WERI-Rb-1 (cell line): Measurements from ENCODE around the gene KCNJ16.

Source experiments
- DNase-seq: peaks from one replicate; pipeline ENCODE4 v3.0.0-alpha.2; 2020
- H3K27ac ChIP-seq: fragments of 250-450 bp; sonication (Bioruptor Pico); 2 replicates; pipeline ENCODE4 v1.5.1; 2020; ENCODE audit warnings: mild to moderate bottlenecking, moderate library complexity
- H3K27me3 ChIP-seq: fragments of 250-450 bp; sonication (Bioruptor Pico); 2 replicates; pipeline ENCODE4 v1.5.1; 2021; ENCODE audit warnings: mild to moderate bottlenecking, low read depth, moderate library complexity; ENCODE audit not compliant: insufficient read depth, severe bottlenecking
- H3K36me3 ChIP-seq: fragments of 250-450 bp; sonication (Bioruptor Pico); 2 replicates; pipeline ENCODE4 v1.5.1; 2020; ENCODE audit warnings: mild to moderate bottlenecking, moderate library complexity
- H3K4me3 ChIP-seq: 2 replicates; pipeline ENCODE4 v1.5.1; 2011; ENCODE audit warnings: low read depth, mild to moderate bottlenecking, control low read depth, low read length
- H3K9me3 ChIP-seq: fragments of 250-450 bp; sonication (Bioruptor Pico); 2 replicates; pipeline ENCODE4 v1.5.1; 2021; ENCODE audit warnings: mild to moderate bottlenecking, moderate library complexity; ENCODE audit not compliant: severe bottlenecking
- TF ChIP-seq, protein P1 (sequence below): IDR thresholded peaks from 2 replicates; pipeline ENCODE4 v1.5.1; 2011; ENCODE audit warnings: low read depth, mild to moderate bottlenecking, control low read depth, inconsistent platforms, low read length

Gene KCNJ16

DNA sequence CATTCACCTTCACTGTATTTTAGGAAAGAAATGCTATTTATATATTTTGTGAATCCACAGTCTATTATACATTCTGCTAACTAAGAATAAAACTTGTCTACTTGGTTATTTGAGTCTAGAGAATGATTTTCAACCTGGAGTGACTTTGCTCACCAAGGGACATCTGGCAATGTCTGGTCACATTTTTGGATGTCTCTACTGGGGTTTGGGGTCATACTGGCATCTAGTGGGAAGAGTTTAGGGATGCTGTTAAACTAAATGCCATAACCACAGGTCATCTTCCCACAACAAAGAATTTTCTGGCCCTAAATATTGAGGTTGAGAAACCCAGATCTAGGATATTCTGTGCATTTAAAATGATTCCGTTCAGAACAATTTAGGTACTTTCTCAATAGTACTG is 26.0 kb downstream of the KCNJ16 start:
- DNase-seq = no peak

DNA sequence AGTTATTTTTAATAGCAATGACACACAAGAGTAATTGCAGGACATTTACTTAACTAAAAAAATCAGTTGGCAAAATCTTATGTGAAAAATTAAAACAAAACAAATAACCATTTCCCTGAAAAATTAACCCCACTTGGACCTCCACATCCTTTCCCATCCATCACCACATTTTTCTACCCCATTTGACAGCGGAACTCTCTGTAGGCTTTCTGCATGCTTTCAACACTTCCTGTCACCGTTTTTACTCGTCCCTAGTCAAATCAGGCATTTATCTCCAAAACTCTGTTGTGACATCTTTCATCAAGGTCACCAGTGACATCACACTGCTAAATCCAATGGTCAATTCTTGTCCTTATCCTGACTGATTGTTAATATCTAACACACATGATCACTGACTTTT is 27.5 kb downstream of the KCNJ16 start:
- no peak for DNase-seq
- Histone ChIP-seq H3K4me3 (no peak overlapping the region), H3K36me3 (no peaks in the 10 kb centered on the region), H3K9me3 (peaks cover 2% of the 10 kb centered on the region), H3K27ac (no peak overlapping the region), H3K27me3 (no peaks in the 10 kb centered on the region)
- TF ChIP-seq, protein P1, sequence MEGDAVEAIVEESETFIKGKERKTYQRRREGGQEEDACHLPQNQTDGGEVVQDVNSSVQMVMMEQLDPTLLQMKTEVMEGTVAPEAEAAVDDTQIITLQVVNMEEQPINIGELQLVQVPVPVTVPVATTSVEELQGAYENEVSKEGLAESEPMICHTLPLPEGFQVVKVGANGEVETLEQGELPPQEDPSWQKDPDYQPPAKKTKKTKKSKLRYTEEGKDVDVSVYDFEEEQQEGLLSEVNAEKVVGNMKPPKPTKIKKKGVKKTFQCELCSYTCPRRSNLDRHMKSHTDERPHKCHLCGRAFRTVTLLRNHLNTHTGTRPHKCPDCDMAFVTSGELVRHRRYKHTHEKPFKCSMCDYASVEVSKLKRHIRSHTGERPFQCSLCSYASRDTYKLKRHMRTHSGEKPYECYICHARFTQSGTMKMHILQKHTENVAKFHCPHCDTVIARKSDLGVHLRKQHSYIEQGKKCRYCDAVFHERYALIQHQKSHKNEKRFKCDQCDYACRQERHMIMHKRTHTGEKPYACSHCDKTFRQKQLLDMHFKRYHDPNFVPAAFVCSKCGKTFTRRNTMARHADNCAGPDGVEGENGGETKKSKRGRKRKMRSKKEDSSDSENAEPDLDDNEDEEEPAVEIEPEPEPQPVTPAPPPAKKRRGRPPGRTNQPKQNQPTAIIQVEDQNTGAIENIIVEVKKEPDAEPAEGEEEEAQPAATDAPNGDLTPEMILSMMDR = no peak

More for the DNA sequence above, 26.0 kb downstream of the KCNJ16 start:
- H3K4me3 ChIP-seq = no peak overlapping the region
- H3K27ac ChIP-seq = no peak overlapping the region
- H3K9me3 ChIP-seq = peaks cover 2% of the 10 kb centered on the region
- TF ChIP-seq, protein P1 = no peak
- no peaks in the 10 kb centered on the region for H3K36me3 ChIP-seq
- H3K27me3 ChIP-seq = no peaks in the 10 kb centered on the region

DNA sequence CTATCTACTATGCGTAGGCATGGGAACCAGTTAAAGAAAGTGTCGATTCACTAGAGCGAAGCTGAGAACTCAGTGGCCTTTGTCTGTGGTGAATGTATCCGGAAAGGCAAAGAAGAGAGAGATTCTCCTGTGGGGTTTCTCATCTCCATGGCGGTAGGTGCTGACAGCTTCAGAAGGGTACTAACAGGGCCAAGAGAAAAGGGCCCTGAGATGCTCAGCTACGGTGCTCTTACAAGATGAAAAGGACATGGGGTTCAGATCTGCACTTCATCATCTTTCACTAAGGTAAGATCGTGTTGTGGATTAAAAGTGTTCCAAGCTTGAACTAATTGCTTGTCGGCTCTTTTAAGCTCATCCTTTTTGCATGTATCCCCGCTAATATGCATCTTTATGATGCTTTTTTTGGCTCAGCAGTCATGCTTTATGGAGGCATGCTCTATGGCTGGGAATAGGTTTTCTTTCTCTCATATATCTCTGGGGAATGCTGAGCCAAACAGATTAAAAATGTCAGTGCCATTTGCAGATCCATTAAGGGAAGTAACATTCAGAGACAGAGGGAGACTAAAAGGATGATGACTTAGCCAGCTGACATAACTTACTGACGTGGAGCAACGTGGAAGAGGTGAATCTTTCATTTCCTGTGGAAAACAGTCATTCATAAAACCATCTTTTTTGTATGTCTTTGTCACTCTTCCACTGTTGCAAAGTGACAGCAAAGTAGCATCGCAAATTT is 29.9 kb downstream of the KCNJ16 start:
- no peaks in the 10 kb centered on the region for H3K36me3 ChIP-seq
- TF ChIP-seq, protein P1 = no peak
- DNase-seq = no peak
- H3K9me3 ChIP-seq = peaks cover 15% of the 10 kb centered on the region
- no peak overlapping the region for H3K27ac ChIP-seq
- no peaks in the 10 kb centered on the region for H3K27me3 ChIP-seq
- no peak overlapping the region for H3K4me3 ChIP-seq

DNA sequence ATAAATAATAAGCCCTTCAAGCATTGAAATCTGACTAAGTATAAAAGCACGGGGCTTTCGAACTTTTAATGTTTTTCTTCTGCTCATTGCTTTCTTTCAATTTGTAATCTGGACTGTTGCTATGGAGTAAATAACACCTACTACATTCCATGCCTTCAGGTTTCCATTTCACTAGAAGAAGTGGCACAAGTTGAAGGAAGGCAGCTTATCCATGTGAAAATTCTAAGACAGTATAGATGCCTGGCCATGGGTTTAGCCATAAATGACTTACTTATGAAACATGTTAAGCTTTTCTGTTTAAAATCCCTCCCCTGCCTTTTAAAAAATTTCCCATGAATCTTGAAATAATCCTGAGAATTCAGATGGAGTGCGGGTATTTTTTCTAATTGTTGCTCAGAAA is 30.6 kb downstream of the KCNJ16 start:
- Histone ChIP-seq H3K27me3 (no peaks in the 10 kb centered on the region), H3K36me3 (no peaks in the 10 kb centered on the region), H3K4me3 (no peak overlapping the region), H3K27ac (no peak overlapping the region), H3K9me3 (peaks cover 15% of the 10 kb centered on the region)
- TF ChIP-seq, protein P1 = no peak
- no peak for DNase-seq

GRCh38 chr17:70106551-70106950 is 31.5 kb downstream of the KCNJ16 start:
- H3K27me3 ChIP-seq = no peaks in the 10 kb centered on the region
- DNase-seq = no peak
- peaks cover 15% of the 10 kb centered on the region for H3K9me3 ChIP-seq
- H3K36me3 ChIP-seq = no peaks in the 10 kb centered on the region
- no peak overlapping the region for H3K4me3 ChIP-seq
- TF ChIP-seq, protein P1 = no peak
- no peak overlapping the region for H3K27ac ChIP-seq

DNA sequence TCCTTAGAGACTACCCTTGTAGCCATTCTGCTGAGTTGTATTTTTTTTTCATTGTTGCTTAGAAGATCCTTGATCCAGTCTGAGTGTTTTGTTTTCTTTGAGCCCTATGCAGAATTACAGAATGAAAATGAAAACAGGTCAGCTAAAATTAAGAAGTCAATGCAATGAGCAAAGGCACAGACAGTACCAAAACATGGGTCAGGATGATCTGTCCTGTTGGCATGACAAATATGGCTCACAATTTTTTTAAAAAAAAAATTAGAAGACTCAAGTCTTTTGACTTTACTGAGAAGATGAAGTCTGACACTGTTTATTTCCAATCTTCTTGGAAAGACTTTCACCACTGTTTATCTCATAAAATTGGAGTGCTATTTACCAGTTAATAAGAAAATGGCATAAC is 32.4 kb downstream of the KCNJ16 start:
- TF ChIP-seq, protein P1 = no peak
- H3K27me3 ChIP-seq = no peaks in the 10 kb centered on the region
- H3K9me3 ChIP-seq = peaks cover 15% of the 10 kb centered on the region
- no peak overlapping the region for H3K4me3 ChIP-seq
- H3K36me3 ChIP-seq = no peaks in the 10 kb centered on the region
- DNase-seq = no peak
- no peak overlapping the region for H3K27ac ChIP-seq
